NCI-H2227 treated with DMSO at 0.1 percent for 48 hours (cell line): ENCODE measurements around the gene SMAD9.

Experiments
- DNase-seq: peaks from one replicate; lab custom pipeline; 2025; lab: John Stamatoyannopoulos, UW

SMAD9 gene

GRCh38 chr13:36817996-36818803 is 101.8 kb downstream of the SMAD9 start:
- no peak for DNase-seq

DNA sequence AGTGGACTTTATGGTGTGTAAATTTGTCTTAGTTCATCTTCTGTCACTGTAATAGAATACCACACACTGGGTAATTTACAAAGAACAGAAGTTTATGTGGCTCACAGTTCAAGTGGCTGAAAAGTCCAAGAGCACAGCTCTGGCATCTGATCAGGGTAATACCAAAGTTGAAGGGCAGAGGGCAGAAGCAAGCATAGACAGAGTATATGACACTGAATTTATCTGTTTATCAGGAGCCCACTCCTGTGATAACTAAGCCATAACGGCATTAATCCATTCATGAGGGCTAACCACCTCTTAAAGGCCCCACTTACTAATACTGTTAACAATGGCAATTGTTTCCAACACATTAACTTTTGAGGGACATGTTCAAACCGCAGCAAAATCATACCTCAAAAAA is 105.0 kb downstream of the SMAD9 start:
- DNase-seq = peak; percentile 2

DNA sequence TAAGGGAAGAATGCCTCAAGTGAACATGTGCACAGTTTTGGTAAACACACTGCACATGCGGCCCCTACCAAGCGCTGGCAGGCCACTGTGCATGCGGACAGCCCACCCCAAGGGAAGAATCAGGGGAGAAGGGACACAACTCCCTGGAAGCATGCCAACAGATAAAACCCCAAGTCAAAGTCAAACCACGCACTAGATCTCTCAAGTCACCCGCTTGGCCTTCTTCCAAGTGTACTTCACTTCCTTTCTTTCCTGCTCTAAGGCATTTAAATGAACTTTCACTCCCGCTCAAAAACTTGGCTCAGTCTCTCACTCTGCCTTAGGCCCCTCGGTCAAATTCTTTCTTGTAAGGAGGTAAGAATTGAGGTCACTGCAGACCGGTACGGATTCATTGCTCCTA is 105.6 kb downstream of the SMAD9 start:
- no peak for DNase-seq

- no peak for DNase-seq
These were observed 106.8 kb downstream of the SMAD9 start for GRCh38 chr13:36813225-36813624.

- no peak for DNase-seq
These were observed 112.4 kb downstream of the SMAD9 start for GRCh38 chr13:36807616-36808015.

GRCh38 chr13:36806102-36806501 is 113.9 kb downstream of the SMAD9 start:
- DNase-seq = no peak

GRCh38 chr13:36804588-36804987 is 115.5 kb downstream of the SMAD9 start:
- no peak for DNase-seq

DNA sequence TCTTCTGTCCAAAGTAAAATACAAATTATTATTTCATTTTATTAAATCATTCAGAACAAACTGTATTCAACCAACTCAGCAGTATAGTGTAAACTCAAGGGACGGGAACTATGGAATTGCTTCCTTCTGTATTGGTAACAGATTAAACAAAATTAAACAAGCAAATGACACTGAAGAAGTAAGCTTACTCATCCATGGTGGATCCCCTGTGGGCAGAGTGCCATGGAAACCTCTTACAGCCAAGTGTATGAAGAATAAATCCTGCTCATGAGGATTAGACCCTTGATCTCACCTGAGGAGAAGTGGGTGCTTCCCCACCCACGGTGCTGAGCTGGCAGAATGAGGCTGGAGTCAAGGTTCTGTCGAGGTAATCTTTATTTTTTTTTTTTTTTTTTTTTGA is 119.0 kb downstream of the SMAD9 start:
- DNase-seq = no peak

DNA sequence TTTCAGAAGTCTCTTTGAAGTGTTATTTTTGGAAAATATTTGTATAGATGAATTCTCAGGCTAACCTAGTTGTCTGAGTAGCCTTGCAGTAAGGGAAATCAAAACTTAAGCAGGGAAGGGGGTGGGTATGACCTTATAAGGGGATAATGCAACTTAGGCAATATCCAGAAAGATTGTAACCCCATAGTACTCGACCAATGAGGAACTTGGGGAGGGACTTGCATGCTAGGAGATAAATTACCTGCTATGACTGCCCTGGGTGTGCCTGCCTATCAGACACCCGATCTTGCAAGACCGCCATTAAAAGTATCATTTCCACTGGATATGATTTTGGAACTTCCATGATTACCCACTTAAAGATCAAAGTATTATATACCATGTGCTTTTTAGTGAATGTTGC is 124.0 kb downstream of the SMAD9 start:
- DNase-seq = no peak

DNA sequence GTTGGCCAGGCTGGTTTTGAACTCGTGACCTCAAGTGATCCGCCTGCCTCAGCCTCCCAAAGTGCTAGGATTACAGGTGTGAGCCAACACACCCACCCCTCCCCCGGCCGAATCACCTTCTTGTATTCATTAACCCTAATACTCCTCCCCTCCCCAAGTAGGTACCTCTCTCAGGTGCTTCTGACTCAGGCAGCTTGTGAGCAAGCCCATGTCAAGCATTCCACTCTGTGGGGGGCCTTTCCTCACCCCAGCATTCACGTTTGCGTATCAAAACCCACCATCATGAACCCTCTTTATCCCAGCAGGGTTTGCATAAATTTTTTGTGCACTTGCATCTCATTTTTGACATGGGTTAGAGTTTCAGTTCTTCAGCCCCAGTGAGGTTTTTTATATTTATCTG is 124.6 kb downstream of the SMAD9 start:
- DNase-seq = no peak
